Heart left ventricle (tissue), 16 donors: ENCODE measurements around the gene CITED2. TPM values are rescaled to one million over a fixed set of nuclear protein-coding genes. Genes with fewer than 3 reads are reported as not detected.

ENCODE experiments used
- ATAC-seq, 4 donors: fragments of 200-7000 bp; cut with Tn5 transposase; one replicate each; pipeline ENCODE4 v1.9.1; 2020 to 2022; ENCODE audit warnings: moderate library complexity in 4 of 4, mild to moderate bottlenecking in 3 of 4, moderate number of reproducible peaks in 1 of 4
- DNase-seq, 5 donors: peaks; one replicate each; pipeline ENCODE4 v3.0.0-alpha.2; 2020
- H3K27ac ChIP-seq, 12 donors: fragments of 200-600 bp; sonication (generic) in 4 of 12; one replicate each; pipeline versions ENCODE4 v1.5.0 to v1.8.0; 2016 to 2022; ENCODE audit warnings: mild to moderate bottlenecking in 2 of 12
- H3K27me3 ChIP-seq, 9 donors: fragments of 200-600 bp; sonication (generic) in 2 of 9; one replicate each; pipeline versions ENCODE4 v1.5.1 to v1.8.0; 2016 to 2022; ENCODE audit warnings: mild to moderate bottlenecking in 3 of 9
- H3K36me3 ChIP-seq, 9 donors: fragments of 200-600 bp; sonication (generic) in 2 of 9; one replicate each; pipeline versions ENCODE4 v1.5.0 to v1.8.0; 2018 to 2022; ENCODE audit warnings: mild to moderate bottlenecking in 2 of 9
- H3K4me1 ChIP-seq, 12 donors: fragments of 200-600 bp; sonication (generic) in 4 of 12; one replicate each; pipeline versions ENCODE4 v1.5.0 to v1.8.0; 2016 to 2022; ENCODE audit warnings: mild to moderate bottlenecking in 3 of 12
- H3K4me3 ChIP-seq, 12 donors: fragments of 200-600 bp; sonication (generic) in 4 of 12; one replicate each; pipeline versions ENCODE4 v1.5.0 to v1.8.0; 2017 to 2022; ENCODE audit warnings: mild to moderate bottlenecking in 9 of 12, moderate library complexity in 4 of 12
- H3K9me3 ChIP-seq, 12 donors: fragments of 200-600 bp; sonication (generic) in 4 of 12; one replicate each; pipeline versions ENCODE4 v1.5.0 to v1.8.0; 2016 to 2022; ENCODE audit warnings: mild to moderate bottlenecking in 1 of 12
- CTCF ChIP-seq, 12 donors: fragments of 200-600 bp; sonication (generic) in 4 of 12; IDR thresholded peaks; one replicate each; pipeline versions ENCODE4 v1.5.0 to v1.8.0; 2018 to 2022; ENCODE audit warnings: antibody characterized with exemption in 12 of 12, mild to moderate bottlenecking in 5 of 12
- POLR2A ChIP-seq, 2 donors: fragments of 450-650 bp; IDR thresholded peaks; one replicate each; pipeline ENCODE4 v1.6.1; 2017; ENCODE audit warnings: antibody characterized with exemption in 2 of 2, mild to moderate bottlenecking in 2 of 2, moderate library complexity in 2 of 2
- WGBS, 4 donors: extraction: QIAGEN DNeasy Blood & Tissue Kit in 2 of 4; methylation state at CpG; one replicate each; pipeline versions ENCODE4 v1.1.5 to v1.1.7; 2013 to 2018; 5-methylcytosine and 5-hydroxymethylcytosine counted together
- intact Hi-C, 10 donors: fragments of 100-400 bp; cut with DNase I; formaldehyde crosslinking; loops; one replicate each; pipeline versions ENCODE4 v1.11.1 to v1.14.2; 2022
- polyA plus RNA-seq, 2 donors: library from polyadenylated mRNA; stranded (reverse); fragments of 200-250 nt; gene quantifications; one replicate each; pipeline ENCODE4 v1.2.3, GENCODE V29; 2013
- total RNA-seq, 9 donors: library from RNA; depleted of rRNA in 2 of 9; stranded (reverse); fragments of >200 nt in 2 of 9; fragmentation: NEBNext Ultra II Directional in 3 of 9; extraction: Animal tissue kit (Norgen Biotek cat#: 25700) in 3 of 9; gene quantifications; one replicate each; pipeline versions ENCODE4 v1.1.0 to v1.2.4, GENCODE V29; 2016 to 2023
- donor health status: ischemic (EF 13 %, LVEDD 7.1; RV severe dilation, severe dysfunction).
- donor health status: healthy with polysubstance abuse.
- donor health status: DM: no; HTN: yes; CAD: no.
- donor health status: DM: no; HTN: no; CAD: no.
- donor health status: ischemic (EF 25% LVEDD 6.9; RV normal size, moderate dysfunction).
- donor health status: ischemic (EF 25% LVEDD 5.7; RV mildly dilated, moderate dysfunction).
- donor health status: healthy.
- donor health status: DM: yes; HTN: yes; CAD: no.
- donor health status: ischemic (EF 35%, LVEDD 5.7; RV mildly dilated, moderate dysfunction).
- donor health status: nonischemic (EF 11% LVEDD 7.7; RV severe dilation, severe dysfunction).
- donor health status: DM: yes; HTN: yes; CAD: no.
- donor health status: PGD.
- donor health status: ischemic (EF 29% LVEDD 5.4; RV normal size, mild dysfunction).
- donor health status: nonischemic (EF 23%, LVEDD 6.1; RV moderate dilation, normal function).

The CITED2 gene
- total and polyA plus RNA-seq, 11 donors = 13.0 to 233 (median 149) TPM

GRCh38 chr6:139378226-139378625 is 3.8 kb upstream of the CITED2 start:
- Histone ChIP-seq H3K4me3 (no peak overlapping the region), H3K27ac (no peak overlapping the region), H3K9me3 (peaks cover 0 to 4% (median 0%) of the 10 kb centered on the region in 12 donors), H3K36me3 (peaks cover 0 to 6% (median 0%) of the 10 kb centered on the region in 9 donors), H3K4me1 (peaks cover 0 to 20% (median 6%) of the 10 kb centered on the region in 12 donors), H3K27me3 (no peaks in the 10 kb centered on the region)
- intact Hi-C loops = loop anchor here (5.0 to 10.0 kb wide), 17 partner anchors 129 to 1547 kb away; no protein-coding TSS in a partner anchor
- ATAC-seq (no peak), DNase-seq (no peak)
- TF ChIP-seq POLR2A (IDR thresholded peaks at IDR 0.05) (no peak), CTCF (IDR thresholded peaks at IDR 0.05) (no peak)

- peaks cover 0 to 18% (median 6%) of the 10 kb centered on the region in 9 donors for H3K36me3 ChIP-seq
- TF ChIP-seq POLR2A (IDR thresholded peaks at IDR 0.05) (no peak), CTCF (IDR thresholded peaks at IDR 0.05) (peak in 1 of 12 donors; percentile 8)
- 31 to 40% (median 35%) methylated on average over 5 of the region's 5 CpGs for WGBS, 4 donors
- peak overlapping the region; percentile 95 to 100 (median 98) for H3K27ac ChIP-seq
- no peaks in the 10 kb centered on the region for H3K9me3 ChIP-seq
- peak overlapping the region; percentile 78 to 98 (median 92) for H3K4me3 ChIP-seq
- no peaks in the 10 kb centered on the region for H3K27me3 ChIP-seq
- intact Hi-C loops = loop anchor here (2.0 to 10.0 kb wide), 18 partner anchors 131 to 1548 kb away; no protein-coding TSS in a partner anchor
- peak in 1 of 4 donors; percentile 25 for ATAC-seq
- H3K4me1 ChIP-seq = peaks cover 0 to 24% (median 8%) of the 10 kb centered on the region in 12 donors
- DNase-seq = peak in 3 of 5 donors; percentile 31 to 63 (median 58)
Observed at GRCh38 chr6:139376604-139377218, 2.3 kb upstream of the CITED2 start.

- H3K4me3 ChIP-seq = peak overlapping the region; percentile 78 to 98 (median 92)
- 1 to 2% (median 2%) methylated on average over 11 of the region's 11 CpGs for WGBS, 4 donors
- peaks cover 0 to 25% (median 11%) of the 10 kb centered on the region in 12 donors for H3K4me1 ChIP-seq
- H3K9me3 ChIP-seq = no peaks in the 10 kb centered on the region
- peaks cover 0 to 24% (median 6%) of the 10 kb centered on the region in 9 donors for H3K36me3 ChIP-seq
- no peak for ATAC-seq
- H3K27ac ChIP-seq = peak overlapping the region; percentile 95 to 100 (median 98)
- intact Hi-C loops = loop anchor here (2.0 to 10.0 kb wide), 18 partner anchors 131 to 1549 kb away; no protein-coding TSS in a partner anchor
- TF ChIP-seq CTCF (IDR thresholded peaks at IDR 0.05) = no peak
- no peak for TF ChIP-seq POLR2A (IDR thresholded peaks at IDR 0.05)
- H3K27me3 ChIP-seq = no peaks in the 10 kb centered on the region
- peak in 3 of 5 donors; percentile 39 to 50 (median 39) for DNase-seq
Observed at GRCh38 chr6:139376017-139376330, 1.5 kb upstream of the CITED2 start.

- 0 to 1% (median 0%) methylated on average over 41 to 44 of the region's 44 CpGs for WGBS, 4 donors
- H3K27me3 ChIP-seq = no peaks in the 10 kb centered on the region
- H3K9me3 ChIP-seq = no peaks in the 10 kb centered on the region
- DNase-seq = peak; percentile 90 to 95 (median 91)
- H3K4me3 ChIP-seq = peak overlapping the region; percentile 78 to 98 (median 92)
- peaks cover 0 to 24% (median 6%) of the 10 kb centered on the region in 9 donors for H3K36me3 ChIP-seq
- peak; percentile 70 to 82 (median 80) for ATAC-seq
- intact Hi-C loops = loop anchor here (1.0 to 10.0 kb wide), 21 partner anchors 132 to 1549 kb away; no protein-coding TSS in a partner anchor
- peak overlapping the region; percentile 95 to 100 (median 98) for H3K27ac ChIP-seq
- peaks cover 0 to 30% (median 15%) of the 10 kb centered on the region in 12 donors for H3K4me1 ChIP-seq
- TF ChIP-seq POLR2A (IDR thresholded peaks at IDR 0.05) = peak in 1 of 2 donors; percentile 64
- peak in 1 of 12 donors; percentile 14 for TF ChIP-seq CTCF (IDR thresholded peaks at IDR 0.05)
Observed at GRCh38 chr6:139375226-139376016, 973 bp upstream of the CITED2 start.
